HG02943 (cell line): ENCODE data around the gene CAMK1D.
"Not testable (repeated sequence)": the region's sequence is repeated elsewhere in the genome, so short reads cannot be mapped to it uniquely, and the experiment has no call there.

Experiments
- ATAC-seq: cut with Tn5 transposase; IDR thresholded peaks from one replicate; pipeline ENCODE4 v1.9.1; 2021; ENCODE audit warnings: mild to moderate bottlenecking, low read depth, moderate library complexity; ENCODE audit not compliant: unreplicated experiment

The CAMK1D gene

DNA sequence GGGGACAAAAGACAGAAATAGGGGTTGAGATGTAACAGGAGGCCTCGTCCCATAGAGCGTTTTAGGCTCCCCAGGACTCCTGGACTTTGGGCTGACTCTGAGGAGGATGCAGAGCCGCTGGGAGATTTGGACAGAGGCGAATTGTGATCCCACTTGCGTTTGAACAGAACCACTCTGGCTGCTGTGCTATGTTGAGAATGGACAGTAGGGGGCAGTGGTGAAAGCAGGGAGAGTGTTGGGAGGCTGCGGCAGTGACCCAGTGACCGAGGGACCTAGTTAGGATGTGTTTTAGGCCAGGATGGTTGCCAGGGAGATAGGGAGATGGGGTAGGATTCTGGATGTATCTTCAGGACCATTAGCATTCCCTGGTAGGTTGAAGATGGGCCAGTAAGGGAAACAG is 380.5 kb downstream of the CAMK1D start:
- no peak for ATAC-seq

DNA sequence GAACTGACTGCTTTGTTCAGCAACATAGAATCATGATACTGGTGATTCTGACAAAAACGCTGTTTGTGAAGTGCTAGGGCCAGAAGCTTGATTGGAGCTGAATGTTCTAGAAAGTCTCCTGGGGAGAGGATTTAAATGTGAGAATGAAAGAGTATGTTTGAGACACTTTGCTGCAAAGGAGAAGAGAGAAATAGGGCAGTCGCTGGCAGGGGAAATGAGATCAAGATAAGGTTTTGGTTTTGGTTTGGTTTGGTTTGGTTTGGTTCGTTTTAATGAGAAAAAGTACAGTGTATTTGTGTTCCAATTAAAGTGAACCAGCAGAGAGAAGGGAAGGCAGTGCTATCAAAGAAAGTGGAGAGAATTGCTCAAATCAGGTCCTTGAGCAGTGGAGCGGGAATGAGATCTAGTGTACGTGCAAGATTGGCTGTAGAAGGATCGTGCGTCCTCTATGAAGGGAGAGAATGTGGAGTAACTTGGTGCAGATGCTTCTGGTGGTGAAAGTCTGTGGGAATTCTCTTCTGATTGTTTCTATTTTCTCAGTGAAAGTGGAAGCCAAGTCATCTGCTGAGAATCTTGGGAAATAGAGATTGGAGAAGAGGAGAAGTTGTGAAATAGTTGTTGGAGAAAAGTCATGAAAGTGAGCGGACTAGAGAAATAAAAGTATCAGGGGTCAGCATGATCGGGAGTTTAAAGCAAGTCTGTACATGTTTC is 381.6 kb downstream of the CAMK1D start:
- ATAC-seq = no peak

DNA sequence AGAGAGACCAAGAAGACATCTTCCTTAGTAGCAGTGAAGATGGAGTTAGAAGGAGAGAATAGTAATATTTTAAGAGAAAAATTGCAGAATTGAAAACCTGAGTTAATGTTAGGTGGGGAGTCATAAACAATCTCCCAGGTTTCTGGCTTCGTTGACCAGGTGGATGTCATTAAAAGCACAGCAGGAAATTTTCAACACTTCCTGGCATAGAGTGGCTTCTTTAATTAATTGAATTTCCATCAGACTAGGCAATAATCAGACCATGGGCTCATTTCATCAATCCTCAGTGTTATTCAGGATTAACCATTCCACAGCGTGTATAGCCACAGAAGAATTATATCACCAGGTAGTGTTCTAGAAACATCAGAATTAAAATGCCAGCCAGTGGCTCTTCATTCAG is 383.9 kb downstream of the CAMK1D start:
- no peak for ATAC-seq

DNA sequence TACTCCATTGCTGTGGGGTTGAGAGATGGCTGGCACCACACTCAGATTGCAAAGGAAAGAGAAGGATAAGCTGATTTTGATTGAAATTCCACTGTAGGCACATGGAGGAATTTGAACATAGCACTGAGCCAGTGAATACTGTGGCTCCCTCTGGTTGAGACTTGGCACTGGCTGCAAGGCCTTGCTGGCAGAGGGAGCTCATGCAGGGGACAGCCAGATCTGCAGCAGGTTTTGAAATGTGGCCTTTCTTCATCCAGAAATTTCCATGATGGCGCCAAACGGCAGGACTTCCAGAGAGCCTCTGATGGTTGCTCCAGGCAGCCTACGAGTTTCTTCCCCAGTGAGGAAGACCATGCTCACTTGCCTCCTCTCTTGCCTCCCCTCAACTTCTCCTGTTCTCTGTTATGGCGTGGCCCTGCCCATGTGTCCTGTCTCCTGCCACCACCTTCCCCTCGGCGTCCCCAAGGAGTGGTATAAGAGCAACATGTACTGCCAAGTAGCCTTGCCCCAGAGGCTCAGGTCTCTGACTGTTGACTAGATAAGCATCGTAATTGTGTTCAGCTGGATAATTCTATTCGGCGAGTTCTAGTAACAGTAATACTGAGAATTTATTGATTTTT is 386.6 kb downstream of the CAMK1D start:
- no peak for ATAC-seq

DNA sequence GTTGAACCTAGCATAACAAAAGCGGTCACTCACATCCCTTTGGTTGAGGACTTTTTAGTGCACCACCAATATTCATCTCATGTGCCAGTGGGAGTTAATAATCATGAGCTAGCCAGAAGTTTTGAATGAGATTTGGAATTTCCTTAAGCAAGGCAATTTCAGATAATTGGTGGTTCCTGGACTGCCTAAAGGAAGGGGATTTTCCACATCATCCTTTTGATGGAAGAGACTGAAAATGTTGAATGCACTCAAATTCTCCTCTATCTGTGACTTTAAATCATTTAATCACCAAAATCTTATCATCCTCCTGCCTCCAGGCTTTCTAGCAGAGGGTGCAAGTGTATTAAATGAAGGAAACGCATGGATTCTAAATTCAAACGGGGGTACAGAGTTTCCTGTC is 391.5 kb downstream of the CAMK1D start:
- ATAC-seq = no peak

DNA sequence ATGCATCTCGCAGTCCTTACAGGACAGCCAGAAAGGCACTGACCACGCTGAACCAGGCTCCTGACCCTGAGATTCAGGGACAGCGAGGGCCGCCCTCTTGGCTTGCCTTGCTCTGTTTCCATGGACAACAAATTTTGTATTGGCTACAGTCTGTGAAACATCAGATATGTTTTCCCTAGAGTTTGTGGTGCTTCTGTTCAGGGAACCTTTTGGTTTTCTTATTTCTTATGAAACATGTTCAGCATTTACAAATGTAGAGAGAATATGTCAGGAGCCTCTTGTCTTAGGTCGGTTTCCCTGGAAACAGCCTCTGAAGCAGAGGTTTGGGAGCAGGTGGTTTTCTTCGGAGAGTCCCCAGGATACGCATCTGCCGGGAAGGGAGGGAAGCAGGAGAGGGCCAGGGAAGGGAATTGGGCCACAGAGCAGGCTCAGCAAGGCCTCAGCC is 392.0 kb downstream of the CAMK1D start:
- ATAC-seq = no peak

DNA sequence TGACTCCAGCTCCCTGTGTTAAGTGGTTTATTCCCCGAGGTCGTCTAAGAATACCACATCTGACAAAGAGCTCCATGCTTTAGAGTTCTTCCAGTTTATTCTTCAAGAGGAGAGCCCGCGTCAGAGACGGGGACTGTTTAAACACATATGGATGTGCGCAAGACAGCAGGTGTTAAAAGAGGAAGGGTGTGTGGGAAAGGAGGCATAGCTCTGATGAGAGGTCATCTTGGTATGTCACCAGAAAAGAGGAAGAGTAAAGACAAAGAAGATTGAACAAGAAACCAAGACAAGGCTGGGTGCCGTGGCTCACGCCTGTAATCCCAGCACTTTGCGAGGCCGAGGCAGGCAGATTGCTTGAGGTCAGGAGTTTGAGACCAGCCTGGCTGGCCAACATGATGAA is 393.4 kb downstream of the CAMK1D start:
- no peak for ATAC-seq

DNA sequence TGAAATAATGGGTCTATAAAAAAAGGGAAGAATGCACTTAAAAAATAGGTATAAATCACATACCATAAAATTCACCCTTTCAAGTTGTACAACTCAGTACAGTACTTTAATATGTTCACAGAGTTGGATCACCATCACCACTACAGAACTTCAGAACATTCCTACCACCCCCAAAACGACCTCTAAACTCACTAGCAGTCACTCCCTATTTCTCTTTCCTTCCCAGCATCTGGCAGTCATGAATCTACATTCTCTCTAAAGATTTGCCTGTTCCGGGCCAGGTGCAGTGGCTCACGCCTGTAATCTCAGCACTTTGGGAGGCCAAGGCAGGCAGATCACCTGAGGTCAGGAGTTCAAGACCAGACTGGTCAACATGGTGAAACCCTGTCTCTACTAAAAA is 394.1 kb downstream of the CAMK1D start:
- ATAC-seq = not testable (repeated sequence)

DNA sequence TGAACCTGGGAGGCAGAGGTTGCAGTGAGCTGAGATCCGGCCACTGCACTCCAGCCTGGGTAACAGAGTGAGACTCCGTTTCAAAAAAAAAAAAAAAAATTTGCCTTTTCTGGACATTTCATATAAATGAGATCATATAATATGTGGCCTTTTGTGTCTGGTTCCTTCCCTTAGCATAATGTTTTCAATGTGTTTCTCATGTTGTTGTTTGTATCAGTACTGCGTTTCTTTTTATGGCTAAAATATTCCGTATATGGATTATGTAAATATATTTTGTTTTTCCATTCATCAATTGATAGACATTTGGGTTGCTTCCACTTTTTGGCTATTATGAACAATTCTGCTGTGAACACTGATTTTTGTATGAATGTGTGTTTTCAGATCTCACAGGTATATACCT is 394.6 kb downstream of the CAMK1D start:
- ATAC-seq = no peak

DNA sequence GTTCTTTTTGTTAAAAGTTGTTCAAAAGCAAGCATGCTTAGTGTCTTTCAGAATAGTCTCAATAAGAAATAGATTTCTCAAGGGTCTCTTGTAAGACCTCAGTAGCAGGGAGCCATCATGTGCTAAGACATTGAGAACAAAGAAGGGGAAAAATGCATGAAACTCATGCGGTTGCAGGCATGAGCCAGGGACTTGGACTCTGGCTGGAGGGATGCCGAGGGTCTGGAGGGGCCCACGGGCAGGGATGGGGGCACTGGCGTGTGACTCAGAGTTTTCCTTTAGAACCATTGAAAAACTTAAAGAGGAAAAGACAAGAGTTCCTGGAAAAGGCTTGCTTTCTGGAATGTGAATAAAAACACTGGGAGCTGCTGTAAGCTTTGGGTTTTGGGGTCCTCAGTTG is 398.8 kb downstream of the CAMK1D start:
- ATAC-seq = no peak

DNA sequence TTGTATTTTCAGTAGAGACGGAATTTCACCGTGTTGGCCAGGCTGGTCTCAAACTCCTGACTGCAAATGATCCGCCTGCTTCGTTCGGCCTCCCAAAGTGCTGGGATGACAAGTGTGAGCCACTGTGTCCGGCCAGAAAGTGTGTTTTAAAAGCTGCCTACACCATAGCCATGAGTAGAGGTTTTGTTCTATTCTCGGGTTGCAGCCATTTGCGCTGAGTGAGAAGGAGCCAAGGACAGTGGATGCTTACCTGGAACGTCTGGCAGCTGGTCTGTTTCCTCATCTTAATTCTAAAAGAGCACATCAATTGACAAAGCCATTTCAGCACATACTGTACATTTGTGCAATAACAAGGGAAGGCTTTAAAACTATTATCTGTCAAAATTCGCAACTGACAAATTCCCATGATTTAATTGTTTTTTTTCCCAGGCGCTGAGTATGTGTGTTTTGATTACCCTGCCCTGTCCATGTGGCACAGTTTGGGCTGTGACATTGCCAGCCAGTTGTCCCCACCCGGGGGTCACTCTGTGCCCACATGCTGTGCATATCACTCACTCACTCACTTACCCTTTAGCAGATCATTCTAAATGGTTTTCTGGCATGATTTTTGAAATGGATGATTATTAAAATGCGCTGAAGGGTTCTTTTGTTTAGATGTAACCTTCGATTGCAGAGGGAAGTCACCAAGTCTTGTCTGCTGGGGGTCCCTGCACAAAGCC is 400.6 kb downstream of the CAMK1D start:
- no peak for ATAC-seq

DNA sequence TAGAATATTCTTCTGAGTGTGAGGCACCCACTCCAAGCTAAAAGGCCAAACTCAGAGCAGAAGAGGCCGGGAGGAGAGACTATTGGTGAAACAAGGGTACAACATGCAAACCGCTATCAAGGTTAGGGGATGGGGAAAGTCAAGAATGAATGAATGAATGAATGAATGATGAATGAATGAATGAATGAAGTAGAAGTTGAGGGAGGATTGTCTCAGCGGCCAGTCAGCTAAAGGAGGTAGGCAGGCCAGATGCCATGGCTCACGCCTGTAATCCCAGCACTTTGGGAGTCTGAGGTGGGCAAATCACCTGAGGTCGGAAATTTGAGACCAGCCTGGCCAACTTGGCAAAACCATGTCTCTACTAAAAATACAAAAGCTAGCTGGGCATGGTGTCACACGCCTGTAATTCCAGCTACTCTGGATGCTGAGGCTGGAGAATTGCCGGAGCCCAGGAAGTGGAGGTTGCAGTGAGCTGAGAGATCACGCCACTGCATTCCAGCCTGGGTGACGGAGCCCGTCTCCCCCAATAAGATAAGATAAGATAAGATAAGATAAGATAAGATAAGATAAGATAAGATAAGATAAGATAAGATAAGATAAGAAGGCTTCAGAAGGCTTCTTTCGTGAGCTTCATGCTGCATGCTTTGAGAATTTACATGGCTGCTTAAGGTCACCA is 401.3 kb downstream of the CAMK1D start:
- no peak for ATAC-seq

DNA sequence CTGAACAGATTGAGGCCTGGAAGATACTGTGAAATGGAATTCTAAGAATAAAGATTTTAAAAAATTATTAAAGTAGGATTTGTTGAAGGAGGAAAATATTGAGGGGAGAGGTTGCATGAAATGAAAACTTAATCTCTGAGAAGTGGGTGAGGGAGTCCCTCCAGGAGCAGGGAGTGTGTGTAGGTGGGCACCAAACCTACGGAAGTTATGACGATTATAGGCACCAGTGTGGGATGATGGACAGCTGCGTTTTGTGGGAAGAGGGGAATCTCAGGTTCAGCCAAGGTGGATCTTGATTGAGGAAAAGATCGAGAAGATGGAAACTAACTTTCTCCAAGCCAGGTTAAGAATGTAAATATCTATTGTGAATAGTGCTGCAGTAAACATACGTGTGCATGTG is 405.7 kb downstream of the CAMK1D start:
- ATAC-seq = no peak

DNA sequence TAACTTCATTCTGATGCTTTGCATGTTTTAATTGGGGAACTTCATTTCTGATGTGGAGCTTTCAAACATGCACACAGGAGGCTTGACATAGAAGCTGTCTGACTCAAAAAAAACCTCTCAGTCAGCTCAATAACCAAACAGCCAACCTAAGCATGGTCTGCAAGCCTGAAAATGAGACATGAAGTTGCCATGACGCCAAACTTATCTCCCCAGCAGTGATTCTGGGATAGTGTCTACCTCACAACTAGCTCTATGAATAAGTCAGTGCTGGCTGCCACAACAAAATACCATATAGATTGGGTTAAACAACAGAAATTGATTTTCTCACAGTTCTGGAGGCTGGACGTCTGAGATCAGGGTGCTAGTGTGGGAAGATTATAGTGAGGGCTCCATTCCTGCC is 408.0 kb downstream of the CAMK1D start:
- no peak for ATAC-seq

DNA sequence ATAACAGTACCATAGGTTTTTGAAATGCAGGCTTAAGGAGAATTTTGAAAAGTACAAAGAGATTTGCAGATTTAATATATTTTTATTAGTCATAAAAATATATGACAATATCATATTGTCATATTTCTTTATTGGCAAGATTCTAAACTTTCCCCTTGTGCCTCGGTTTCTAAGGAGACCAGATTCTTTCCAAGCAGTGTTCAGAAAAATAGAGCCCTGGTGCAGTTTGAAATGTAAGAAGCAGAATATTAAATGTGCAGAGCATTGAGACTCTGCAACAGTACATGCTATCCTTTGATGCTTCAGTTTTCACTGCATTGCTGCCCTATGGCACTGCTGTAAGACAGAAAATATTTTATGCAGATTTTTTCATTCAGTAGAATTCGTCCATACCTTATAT is 408.9 kb downstream of the CAMK1D start:
- no peak for ATAC-seq

DNA sequence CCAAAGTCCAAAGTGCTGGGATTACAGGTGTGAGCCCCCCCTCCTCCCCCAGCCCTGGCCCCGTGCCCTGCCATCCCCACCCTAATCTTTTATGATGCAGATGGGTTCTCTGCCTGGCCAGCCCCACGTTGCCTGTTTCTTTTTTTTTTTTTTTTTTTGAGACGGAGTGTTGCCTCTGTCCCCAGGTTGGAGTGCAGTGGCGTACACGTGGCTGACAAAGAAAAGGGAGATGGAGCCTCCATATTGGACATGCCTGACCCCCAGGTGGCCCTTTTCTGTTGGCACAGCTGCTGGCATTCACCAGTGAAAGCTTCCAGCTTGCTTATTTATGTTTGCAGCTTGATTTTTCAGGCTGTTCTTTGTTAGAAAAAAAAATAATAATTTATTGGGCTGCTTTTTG is 416.9 kb downstream of the CAMK1D start:
- no peak for ATAC-seq

DNA sequence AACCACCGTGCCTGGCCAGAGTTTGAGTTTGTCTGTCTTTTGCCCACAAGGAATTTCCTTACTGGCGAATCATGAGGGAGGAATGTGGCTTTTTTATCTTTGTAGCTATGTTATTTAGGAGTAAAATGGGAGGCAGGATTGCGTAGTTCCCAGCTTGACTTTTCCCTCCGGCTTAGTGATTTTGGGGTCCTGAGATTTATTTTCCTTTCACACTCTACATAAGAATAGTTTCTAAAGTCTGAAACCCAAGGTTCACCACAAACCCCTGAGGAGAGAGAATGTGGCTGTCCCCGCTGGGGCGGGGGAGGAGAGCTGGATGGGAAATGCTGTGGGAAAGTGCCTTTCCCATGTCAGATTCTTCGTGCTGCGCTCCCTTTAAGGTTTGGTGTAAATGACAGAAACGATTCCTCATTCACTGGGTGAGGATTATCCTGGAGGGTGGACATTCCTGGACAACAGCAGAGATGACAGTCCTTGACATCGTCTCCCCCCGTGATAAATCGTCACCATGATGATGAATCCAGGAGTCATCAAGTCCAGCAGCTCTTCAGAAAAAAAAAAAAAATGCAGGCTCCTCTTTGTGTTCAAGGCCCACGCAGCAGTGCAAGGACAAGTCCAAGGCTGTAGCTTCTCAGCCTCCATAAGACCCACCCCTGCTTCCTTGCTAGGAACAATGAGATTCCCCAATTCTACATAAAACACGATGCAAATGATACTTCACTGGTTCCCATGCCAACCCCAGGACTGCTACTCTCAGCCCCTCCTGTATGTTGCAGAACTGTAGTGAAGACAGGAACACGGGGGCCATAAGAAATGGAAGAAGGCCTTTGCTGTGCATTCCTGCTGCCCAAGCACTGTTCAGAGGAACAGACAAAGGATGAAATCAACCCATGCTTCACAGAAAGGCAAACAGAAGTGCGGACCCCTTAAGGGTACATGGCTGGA is 419.1 kb downstream of the CAMK1D start:
- ATAC-seq = no peak

DNA sequence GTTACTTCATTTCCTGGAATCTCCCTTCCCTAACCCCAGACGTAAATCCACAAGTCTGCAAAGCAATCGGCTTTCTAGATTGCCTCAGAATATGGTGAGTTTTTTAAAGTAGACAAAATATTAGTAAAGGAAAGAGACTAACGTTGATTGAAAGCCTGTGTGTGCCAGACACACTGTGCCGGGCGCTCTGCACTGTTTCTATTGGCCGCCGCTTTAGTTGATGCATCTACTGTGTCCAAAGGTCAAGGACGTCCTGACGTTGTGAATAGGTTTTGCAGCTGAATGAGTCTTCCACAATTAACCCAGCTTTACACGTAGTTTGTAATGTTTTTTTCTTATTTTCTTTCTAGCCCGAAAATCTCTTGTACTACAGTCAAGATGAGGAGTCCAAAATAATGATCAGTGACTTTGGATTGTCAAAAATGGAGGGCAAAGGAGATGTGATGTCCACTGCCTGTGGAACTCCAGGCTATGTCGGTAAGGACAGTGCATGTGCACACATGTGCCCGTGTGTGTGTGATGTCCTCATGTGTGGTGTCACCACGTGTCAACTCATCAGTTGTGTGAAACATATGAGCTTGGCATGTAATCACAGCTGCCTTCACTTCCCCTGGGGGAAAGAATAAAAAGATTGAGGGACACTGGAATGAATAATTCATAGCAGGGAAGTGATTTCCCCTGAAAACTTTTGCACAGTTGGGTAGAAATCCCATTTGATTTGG is 420.1 kb downstream of the CAMK1D start:
- no peak for ATAC-seq

DNA sequence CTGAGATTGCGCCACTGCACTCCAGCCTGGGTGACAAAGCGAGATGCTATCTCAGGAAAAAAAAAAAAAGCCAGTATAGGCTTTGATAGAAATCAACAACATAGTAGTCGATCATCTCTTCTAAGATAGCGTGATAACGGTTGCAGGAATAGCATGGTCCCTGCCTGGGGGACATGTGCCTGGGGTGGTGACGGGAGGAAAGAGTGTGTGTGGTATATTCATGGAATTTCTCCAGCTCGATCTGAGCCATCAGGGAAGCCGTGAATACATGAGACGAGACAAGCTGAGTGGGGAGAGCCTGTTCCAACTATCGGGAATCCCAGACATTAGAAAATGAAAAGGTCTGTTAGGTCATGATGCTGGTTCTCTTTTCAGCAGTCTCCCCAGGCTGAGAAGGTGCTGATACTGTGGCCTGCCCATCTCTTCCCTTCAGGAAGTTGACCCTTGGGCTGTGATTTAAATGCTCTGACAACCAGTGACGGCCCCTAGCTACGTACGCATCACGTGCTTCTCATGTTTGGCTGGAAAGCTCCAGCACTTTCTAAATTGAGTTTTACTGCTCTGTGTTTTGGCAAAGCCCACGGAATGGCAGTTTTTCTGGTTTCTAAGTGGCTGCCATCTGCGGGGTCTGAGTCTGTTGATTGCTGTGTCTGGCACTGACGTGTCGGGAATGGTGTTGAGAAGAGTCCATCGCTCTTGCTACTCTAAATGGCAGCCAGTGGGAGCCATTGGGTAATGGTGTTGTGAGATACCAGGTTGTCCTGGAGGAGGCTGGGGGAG is 422.8 kb downstream of the CAMK1D start:
- ATAC-seq = no peak
